ENCODE results near the gene H1-8. TPM values are rescaled to one million over a fixed set of nuclear protein-coding genes. Genes with fewer than 3 reads are reported as not detected.

Gene H1-8
- total RNA-seq, 2 experiments from 2014 or later, result not detected

GRCh38 chr3:129598000-129598381 lies 55.0 kb downstream of the H1-8 start:
- no peak for ATAC-seq
- intact Hi-C loops (cut with micrococcal nuclease), result no loop called here
- peaks cover 9% of the 10 kb centered on the region for H3K27me3 Mint-ChIP-seq
- ChIA-PET POLR2A (interaction anchor here (0.6 kb wide), 1 partner anchor 967 kb away, joined by 3 read pairs; no protein-coding TSS in a partner anchor), CTCF (interaction anchor here (0.8 kb wide), 1 partner anchor 11 kb away, joined by 3 read pairs; no protein-coding TSS in a partner anchor)
- no peaks in the 10 kb centered on the region for H3K9me3 Mint-ChIP-seq
- no peak overlapping the region for H3K4me3 Mint-ChIP-seq
- no peaks in the 10 kb centered on the region for H3K36me3 Mint-ChIP-seq (ENCODE audit: low read depth)
- no peak for DNase-seq
- TF ChIP-seq CTCF (IDR thresholded peaks at IDR 0.05), result no peak
- no peak overlapping the region for H3K27ac Mint-ChIP-seq
- peaks cover 18% of the 10 kb centered on the region for H3K4me1 Mint-ChIP-seq (ENCODE audit: low read depth)

GRCh38 chr3:129598484-129598883 lies 55.5 kb downstream of the H1-8 start:
- ATAC-seq (no peak), DNase-seq (no peak)
- TF ChIP-seq CTCF (IDR thresholded peaks at IDR 0.05), result no peak
- Mint-ChIP-seq H3K36me3 (ENCODE audit: low read depth) (no peaks in the 10 kb centered on the region), H3K9me3 (no peaks in the 10 kb centered on the region), H3K4me3 (no peak overlapping the region), H3K4me1 (ENCODE audit: low read depth) (peaks cover 13% of the 10 kb centered on the region), H3K27ac (no peak overlapping the region), H3K27me3 (peaks cover 4% of the 10 kb centered on the region)
- ChIA-PET CTCF (interaction anchor here (0.8 kb wide), 1 partner anchor 11 kb away, joined by 3 read pairs; no protein-coding TSS in a partner anchor), POLR2A (no interaction called here)
- intact Hi-C loops (cut with micrococcal nuclease), result no loop called here

GRCh38 chr3:129599073-129599472 lies 56.1 kb downstream of the H1-8 start:
- H3K4me1 Mint-ChIP-seq (ENCODE audit: low read depth), result peaks cover 8% of the 10 kb centered on the region
- ChIA-PET POLR2A (no interaction called here), CTCF (no interaction called here)
- no peak overlapping the region for H3K4me3 Mint-ChIP-seq
- peaks cover 3% of the 10 kb centered on the region for H3K27me3 Mint-ChIP-seq
- intact Hi-C loops (cut with micrococcal nuclease), result no loop called here
- no peak for DNase-seq
- H3K9me3 Mint-ChIP-seq, result no peaks in the 10 kb centered on the region
- no peaks in the 10 kb centered on the region for H3K36me3 Mint-ChIP-seq (ENCODE audit: low read depth)
- TF ChIP-seq CTCF (IDR thresholded peaks at IDR 0.05), result no peak
- no peak overlapping the region for H3K27ac Mint-ChIP-seq
- no peak for ATAC-seq

GRCh38 chr3:129599607-129600006 lies 56.6 kb downstream of the H1-8 start:
- peaks cover 6% of the 10 kb centered on the region for H3K27me3 Mint-ChIP-seq
- DNase-seq, result no peak
- no peak for TF ChIP-seq CTCF (IDR thresholded peaks at IDR 0.05)
- CTCF ChIA-PET, result no interaction called here
- H3K27ac Mint-ChIP-seq, result no peak overlapping the region
- no peaks in the 10 kb centered on the region for H3K36me3 Mint-ChIP-seq (ENCODE audit: low read depth)
- ATAC-seq, result no peak
- H3K4me3 Mint-ChIP-seq, result no peak overlapping the region
- peaks cover 2% of the 10 kb centered on the region for H3K4me1 Mint-ChIP-seq (ENCODE audit: low read depth)
- POLR2A ChIA-PET, result no interaction called here
- no peaks in the 10 kb centered on the region for H3K9me3 Mint-ChIP-seq
- intact Hi-C loops (cut with micrococcal nuclease), result no loop called here

- peaks cover 11% of the 10 kb centered on the region for H3K27me3 Mint-ChIP-seq
- TF ChIP-seq CTCF (IDR thresholded peaks at IDR 0.05), result no peak
- no peaks in the 10 kb centered on the region for H3K36me3 Mint-ChIP-seq (ENCODE audit: low read depth)
- intact Hi-C loops (cut with micrococcal nuclease), result no loop called here
- no peak overlapping the region for H3K27ac Mint-ChIP-seq
- no peak overlapping the region for H3K4me3 Mint-ChIP-seq
- CTCF ChIA-PET, result no interaction called here
- ATAC-seq, result no peak
- POLR2A ChIA-PET, result no interaction called here
- no peaks in the 10 kb centered on the region for H3K9me3 Mint-ChIP-seq
- no peak for DNase-seq
- H3K4me1 Mint-ChIP-seq (ENCODE audit: low read depth), result peaks cover 2% of the 10 kb centered on the region
Measured at GRCh38 chr3:129600348-129600747, 57.4 kb downstream of the H1-8 start.

Other genes with a start within 250 kb of the H1-8 start
- gene EFCAB12, start 114.5 kb upstream of the H1-8 start, total RNA-seq, result under 1 TPM; 0.56 to 0.65 TPM
- 10 to 100 TPM; 38.9 to 44.5 TPM for gene MBD4, start 103.2 kb upstream of the H1-8 start, total RNA-seq
- 10 to 100 TPM; 18.9 to 20.4 TPM for gene IFT122, start 103.0 kb upstream of the H1-8 start, total RNA-seq
- not detected for gene RHO, start 14.5 kb upstream of the H1-8 start, total RNA-seq
- gene PLXND1, start 63.5 kb downstream of the H1-8 start, total RNA-seq, result 10 to 100 TPM; 10.7 to 12.5 TPM

Data from activated CD8-positive, alpha-beta T cell treated with anti-CD3 and anti-CD28 coated beads for 36 hours (primary cell).